Hypothalamus (tissue), 51 donors: ENCODE data around the gene TCERG1L.

Experiments
- DNase-seq, 51 donors: peaks; one replicate each; lab custom pipeline; 2025; lab: John Stamatoyannopoulos, UW

The TCERG1L gene

GRCh38 chr10:131231323-131231964 lies 80.1 kb downstream of the TCERG1L start:
- no peak for DNase-seq

- no peak for DNase-seq
Observed at GRCh38 chr10:131230641-131231322, 80.7 kb downstream of the TCERG1L start.

GRCh38 chr10:131230166-131230565 lies 81.4 kb downstream of the TCERG1L start:
- DNase-seq: no peak

GRCh38 chr10:131227163-131227740 lies 84.3 kb downstream of the TCERG1L start:
- DNase-seq: no peak

GRCh38 chr10:131226446-131227162 lies 84.9 kb downstream of the TCERG1L start:
- DNase-seq: no peak

GRCh38 chr10:131224106-131224505 lies 87.4 kb downstream of the TCERG1L start:
- DNase-seq: no peak

- no peak for DNase-seq
Observed at GRCh38 chr10:131223422-131223821, 88.1 kb downstream of the TCERG1L start.

GRCh38 chr10:131222986-131223385 lies 88.5 kb downstream of the TCERG1L start:
- DNase-seq: no peak

GRCh38 chr10:131221632-131222277 lies 89.8 kb downstream of the TCERG1L start:
- DNase-seq: no peak

GRCh38 chr10:131220601-131221171 lies 90.8 kb downstream of the TCERG1L start:
- no peak for DNase-seq

- no peak for DNase-seq
Observed at GRCh38 chr10:131219955-131220489, 91.5 kb downstream of the TCERG1L start.

- no peak for DNase-seq
Observed at GRCh38 chr10:131219584-131219886, 92.0 kb downstream of the TCERG1L start.

- no peak for DNase-seq
Observed at GRCh38 chr10:131218811-131219583, 92.5 kb downstream of the TCERG1L start.

- DNase-seq: peak in 1 of 51 donors; percentile 29
Observed at GRCh38 chr10:131216681-131217230, 94.8 kb downstream of the TCERG1L start.

- no peak for DNase-seq
Observed at GRCh38 chr10:131215776-131216175, 95.7 kb downstream of the TCERG1L start.

GRCh38 chr10:131214521-131215244 lies 96.8 kb downstream of the TCERG1L start:
- DNase-seq: no peak

GRCh38 chr10:131213741-131214505 lies 97.6 kb downstream of the TCERG1L start:
- no peak for DNase-seq

- DNase-seq: no peak
Observed at GRCh38 chr10:131212763-131213325, 98.7 kb downstream of the TCERG1L start.
